HS-5 (cell line): ENCODE measurements around the gene SPINK9.
"Not testable (repeated sequence)": the region's sequence is repeated elsewhere in the genome, so short reads cannot be mapped to it uniquely, and the experiment has no call there.

Source experiments
- DNase-seq: peaks from one replicate; pipeline ENCODE4 v3.0.0-alpha.2; 2012; ENCODE audit warnings: low read depth

Gene SPINK9, protein sequence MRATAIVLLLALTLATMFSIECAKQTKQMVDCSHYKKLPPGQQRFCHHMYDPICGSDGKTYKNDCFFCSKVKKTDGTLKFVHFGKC

DNA sequence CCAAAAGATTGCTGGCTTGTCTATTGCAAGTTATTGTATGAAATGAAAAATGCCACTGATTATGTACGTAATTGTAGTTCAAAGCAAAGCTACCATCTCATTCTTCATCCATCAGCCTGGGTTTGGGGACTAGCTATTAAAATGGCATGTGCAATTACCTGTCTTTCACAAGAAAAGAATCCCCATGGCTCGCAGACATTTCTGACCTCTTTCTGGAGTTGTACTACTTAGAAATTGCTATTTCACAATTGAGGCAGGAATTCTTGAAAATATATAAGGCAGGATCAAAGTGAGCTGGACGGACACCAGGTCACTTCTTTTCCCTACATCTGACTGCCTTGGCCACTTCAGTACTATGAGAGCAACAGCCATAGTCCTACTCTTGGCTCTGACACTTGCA is at the start of gene SPINK9:
Gene SPINK9, plus strand, starts transcription at position 301 of the 400 bp plus-strand sequence. Its CDS starts 55 bp downstream, at position 356.
- DNase-seq = no peak

DNA sequence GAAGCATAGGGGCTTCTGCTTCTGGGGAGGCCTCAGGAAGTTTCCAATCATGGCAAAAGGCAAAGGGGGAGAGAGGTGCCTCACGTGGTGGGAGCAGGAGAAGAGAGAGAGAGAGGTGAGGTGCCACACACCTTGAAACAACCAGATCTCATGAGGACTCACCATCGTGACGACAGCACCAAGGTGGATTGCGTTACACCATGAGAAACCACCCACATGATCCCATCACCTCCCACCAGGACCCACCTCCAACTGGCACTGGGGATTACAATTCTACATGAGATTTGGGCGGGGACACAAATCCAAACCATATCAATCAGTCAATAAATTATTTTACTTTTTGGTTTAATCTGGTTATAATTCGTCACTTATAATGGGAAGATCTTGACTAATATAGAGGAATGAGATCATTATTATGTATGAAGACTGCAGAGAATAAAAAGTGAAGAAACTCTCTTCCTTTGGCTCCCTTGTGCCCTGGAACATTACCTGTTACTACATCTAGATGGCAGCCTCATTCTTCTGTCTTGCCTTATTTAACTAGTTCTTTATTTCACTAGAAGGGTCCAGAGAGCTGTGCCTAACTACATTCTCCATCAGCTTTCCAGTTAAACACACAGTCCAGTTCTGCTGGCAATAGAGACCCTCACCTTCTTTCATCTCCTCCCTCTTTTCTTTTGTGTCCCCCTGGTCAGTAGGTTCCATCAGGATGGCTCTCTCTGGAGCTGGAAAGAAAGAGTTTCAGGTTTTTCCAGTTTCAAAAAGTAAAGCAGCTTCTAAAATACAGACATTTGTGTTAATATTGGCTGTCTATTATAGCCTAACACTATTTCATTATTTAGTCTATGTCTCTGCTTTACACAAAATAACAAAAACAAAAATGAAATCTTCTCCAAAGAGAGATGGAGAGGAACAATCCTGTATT is 44.8 kb upstream of the SPINK9 start:
- no peak for DNase-seq

DNA sequence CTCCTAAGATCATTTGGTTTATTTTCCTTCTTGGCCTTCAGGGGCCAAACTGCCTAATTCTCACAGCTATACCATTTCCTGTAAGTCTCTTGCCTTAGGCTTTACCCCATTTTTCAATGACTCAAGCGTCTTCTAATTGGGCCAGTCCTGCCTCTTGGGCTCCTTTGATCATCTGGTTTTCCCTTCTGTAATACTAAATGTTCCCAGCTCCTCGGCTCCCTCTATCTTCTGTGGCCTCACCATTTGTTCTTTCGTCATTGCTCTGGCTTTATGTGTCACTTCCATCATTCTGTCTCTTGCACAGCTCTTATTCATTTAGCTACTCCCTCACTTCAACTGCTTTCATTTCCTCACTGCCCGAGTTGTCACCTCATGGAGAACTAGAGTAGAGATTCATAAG is 37.6 kb upstream of the SPINK9 start:
- DNase-seq = no peak

DNA sequence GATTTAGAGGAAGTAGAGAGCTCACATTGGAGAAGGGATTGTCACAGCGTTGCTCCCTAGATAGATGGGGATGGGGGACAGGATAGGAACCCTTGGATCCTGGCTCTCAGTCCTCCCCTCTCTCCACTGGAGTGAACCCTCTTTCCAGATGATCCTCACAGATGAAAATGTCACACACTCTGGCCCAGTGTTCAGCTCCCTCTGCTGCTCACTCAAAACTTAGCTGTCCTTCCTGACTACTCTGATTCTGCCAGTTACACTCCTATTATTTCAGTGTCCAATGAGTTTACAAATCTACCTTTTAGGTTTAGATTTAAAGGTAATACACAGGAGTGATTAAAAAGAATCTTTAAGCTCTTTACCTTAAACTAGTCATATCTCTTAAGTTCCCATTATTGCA is 28.9 kb upstream of the SPINK9 start:
- no peak for DNase-seq

DNA sequence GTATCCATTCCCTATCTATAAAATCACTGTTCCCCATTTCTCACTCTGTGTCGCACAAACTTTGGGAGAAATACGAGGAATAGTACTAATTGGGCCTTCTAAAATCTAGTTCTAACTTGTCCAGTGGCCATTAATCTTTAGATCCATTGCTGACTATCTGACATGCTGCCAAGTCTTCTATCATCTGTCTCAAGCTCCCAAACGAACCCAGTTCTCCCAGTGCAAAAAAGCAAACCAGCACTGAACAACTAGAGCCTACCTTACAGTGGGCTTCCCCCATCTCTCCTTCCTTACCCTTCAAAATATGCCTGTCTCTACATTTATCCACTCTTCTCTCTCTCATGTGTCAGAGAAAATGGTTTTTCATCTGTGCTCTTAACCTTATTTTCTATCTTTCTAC is 26.3 kb upstream of the SPINK9 start:
- no peak for DNase-seq

DNA sequence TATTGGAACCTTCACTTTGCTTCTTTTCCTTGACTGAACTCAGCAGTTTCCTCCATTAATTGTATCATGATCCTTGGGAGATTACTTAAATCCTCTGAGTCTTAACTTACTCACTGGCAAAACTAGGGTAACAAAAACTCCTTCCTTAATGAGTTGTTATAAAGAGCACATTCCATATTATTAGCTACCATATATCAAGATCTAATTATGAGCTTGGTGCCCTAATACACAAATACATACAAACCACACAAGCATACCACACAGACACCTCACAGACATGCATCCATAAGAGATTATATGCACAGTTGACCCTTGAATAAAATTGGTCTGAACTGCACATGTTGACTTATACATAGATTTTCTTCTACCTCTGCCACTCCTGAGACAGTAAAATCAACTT is 25.6 kb upstream of the SPINK9 start:
- DNase-seq = no peak

DNA sequence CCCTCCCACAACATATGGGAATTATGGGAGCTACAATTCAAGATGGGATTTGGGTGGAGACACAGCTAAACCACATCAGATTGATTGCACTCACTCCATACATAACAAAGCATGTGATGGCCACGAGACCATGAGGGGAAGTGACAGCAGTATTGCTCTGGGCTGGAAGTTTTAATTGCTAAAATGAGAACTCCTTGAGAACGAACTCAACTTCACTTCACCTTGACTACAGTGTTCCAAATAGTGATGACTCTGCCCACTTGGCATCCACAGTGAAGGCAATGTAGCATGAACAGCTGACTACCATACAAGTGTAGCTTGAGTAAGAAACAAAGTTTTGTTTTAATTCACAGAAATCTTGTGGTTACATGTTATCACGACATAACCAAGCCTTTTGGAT is 23.9 kb upstream of the SPINK9 start:
- no peak for DNase-seq

DNA sequence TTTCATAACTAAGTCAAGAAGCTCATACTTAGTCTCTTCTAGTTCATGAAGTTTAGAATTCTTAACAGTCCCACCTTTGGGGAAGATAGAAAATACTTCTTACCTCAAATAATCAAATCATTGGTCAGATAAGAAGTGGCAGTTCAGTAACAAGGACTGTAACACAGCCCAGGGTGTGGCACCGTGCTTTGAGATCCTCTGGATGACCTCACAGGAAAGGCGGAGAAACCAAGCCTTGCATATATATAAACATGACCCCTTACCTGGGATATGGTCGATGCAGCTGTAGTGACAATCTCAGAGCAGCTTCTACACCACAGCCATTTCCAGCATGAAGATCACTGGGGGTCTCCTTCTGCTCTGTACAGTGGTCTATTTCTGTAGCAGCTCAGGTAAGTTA is 23.2 kb upstream of the SPINK9 start, which contains the start of gene SPINK7:
Gene SPINK7, plus strand, starts transcription at position 271 of the 400 bp plus-strand sequence. Its CDS starts 61 bp downstream, at position 332.
- no peak for DNase-seq

DNA sequence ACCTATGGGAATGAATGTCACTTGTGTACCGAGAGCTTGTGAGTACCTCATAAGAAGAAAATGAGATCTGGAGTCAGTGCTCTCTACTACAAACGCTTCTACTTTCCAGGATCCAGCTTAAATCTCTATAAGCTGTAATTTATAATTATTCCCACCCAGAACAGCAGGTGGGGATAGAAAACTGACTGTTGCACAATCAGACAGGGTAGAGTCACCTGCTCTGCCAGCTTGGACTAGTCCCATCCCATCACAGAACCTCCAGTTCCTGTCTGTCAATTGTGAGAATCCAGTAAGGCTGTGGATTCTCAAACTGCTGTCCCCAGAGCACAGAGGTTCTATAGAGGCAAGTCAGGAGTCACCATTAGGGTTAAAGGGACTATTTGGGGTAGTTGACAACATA is 21.2 kb upstream of the SPINK9 start:
- no peak for DNase-seq

DNA sequence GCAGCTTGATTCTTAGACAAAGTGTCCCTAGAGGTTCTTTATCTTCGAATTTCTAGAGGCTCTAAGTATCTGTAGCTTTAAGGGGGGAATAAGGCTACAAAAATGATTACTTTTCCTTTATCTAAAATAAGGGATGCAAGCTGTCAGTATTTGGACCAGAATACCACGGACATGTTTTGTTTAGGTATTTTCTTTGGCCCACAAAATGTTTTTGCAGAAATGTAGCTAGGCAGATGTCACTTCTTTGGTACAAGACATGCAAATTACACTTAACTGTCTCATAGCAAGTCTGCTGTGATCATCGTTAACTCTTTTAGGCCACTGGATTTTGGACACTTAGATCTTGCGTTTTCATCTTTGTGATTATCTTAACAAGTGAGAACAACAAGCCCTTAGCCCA is 20.6 kb upstream of the SPINK9 start:
- DNase-seq = no peak

DNA sequence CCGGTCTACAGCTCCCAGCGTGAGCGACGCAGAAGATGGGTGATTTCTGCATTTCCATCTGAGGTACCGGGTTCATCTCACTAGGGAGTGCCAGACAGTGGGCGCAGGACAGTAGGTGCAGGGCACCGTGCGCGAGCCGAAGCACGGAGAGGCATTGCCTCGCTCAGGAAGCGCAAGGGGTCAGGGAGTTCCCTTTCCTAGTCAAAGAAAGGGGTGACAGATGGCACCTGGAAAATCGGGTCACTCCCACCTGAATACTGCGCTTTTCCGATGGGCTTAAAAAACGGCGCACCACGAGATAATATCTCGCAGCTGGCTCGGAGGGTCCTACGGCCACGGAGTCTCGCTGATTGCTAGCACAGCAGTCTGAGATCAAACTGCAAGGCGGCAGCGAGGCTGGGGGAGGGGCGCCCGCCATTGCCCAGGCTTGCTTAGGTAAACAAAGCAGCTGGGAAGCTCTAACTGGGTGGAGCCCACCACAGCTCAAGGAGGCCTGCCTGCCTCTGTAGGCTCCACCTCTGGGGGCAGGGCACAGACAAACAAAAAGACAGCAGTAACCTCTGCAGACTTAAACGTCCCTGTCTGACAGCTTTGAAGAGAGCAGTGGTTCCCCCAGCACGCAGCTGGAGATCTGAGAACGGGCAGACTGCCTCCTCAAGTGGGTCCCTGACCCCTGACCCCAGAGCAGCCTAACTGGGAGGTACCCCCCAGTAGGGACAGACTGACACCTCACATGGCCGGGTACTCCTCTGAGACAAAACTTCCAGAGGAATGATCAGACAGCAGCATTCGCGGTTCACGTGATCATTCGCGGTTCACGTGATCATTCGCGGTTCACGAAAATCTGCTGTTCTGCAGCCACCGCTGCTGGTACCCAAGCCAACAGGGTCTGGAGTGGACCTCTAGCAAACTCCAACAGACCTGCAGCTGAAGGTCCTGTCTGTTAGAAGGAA is 15.1 kb upstream of the SPINK9 start:
- DNase-seq = not testable (repeated sequence)

DNA sequence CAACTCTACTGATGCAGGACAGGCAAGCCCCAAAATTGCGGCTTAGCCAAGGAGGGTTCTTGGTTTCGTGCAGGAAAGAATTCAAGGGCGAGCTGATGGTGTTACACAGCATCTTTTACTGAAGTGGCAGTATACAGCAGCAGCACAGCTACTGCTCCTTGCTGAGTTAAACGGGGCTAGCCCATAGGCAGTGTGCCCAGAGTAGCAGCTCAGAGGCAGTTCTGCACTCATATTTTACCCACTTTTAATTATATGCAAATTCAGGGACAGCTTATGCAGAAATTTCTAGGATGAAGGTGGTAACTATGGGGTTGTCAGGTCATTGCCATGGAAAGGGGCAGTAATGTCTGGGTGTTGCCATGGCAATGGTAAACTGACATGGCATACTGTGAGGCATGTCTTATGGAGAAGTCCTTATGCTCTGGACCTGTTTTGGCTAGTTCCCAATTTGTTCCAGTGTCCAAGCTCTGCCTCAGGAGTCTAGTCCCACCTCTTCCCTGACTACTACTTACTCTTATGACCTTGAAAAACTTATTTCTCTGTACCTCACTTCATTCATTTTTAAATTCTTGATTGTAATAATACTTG is 2.0 kb upstream of the SPINK9 start:
- no peak for DNase-seq

DNA sequence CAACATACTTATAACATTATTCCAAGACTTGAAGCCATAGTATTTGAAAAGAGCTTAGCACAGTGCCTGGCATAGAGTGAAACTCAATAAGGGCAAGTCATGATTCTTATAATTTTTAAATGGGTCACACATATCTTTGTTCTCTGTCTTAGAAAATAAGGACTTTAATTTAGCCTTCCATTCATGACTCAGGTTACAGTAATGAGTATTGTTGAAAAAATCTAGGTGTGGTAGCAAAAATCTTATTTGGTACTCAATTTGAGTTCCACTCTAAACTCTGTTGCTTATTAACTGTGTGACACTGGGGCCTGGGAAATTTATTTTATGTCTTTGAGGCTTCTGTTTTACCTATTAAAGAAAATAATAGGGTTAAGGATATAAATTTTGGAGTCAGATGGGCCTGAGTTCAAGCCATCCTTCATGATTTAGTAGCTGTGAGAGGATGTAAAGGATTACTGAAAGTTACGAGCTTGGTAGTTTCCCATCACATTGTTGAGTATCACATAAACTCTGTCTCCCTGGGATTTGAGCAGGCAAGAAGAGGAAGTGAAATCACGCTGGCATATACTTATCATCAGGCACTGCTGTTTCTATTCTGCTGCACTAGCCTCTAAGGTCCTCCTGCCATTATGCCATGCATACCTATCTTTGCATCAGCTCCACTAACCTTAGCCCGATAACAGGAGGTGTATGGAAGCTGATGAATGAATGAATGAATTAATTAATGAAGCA is 1.5 kb downstream of the SPINK9 start:
- DNase-seq = no peak

DNA sequence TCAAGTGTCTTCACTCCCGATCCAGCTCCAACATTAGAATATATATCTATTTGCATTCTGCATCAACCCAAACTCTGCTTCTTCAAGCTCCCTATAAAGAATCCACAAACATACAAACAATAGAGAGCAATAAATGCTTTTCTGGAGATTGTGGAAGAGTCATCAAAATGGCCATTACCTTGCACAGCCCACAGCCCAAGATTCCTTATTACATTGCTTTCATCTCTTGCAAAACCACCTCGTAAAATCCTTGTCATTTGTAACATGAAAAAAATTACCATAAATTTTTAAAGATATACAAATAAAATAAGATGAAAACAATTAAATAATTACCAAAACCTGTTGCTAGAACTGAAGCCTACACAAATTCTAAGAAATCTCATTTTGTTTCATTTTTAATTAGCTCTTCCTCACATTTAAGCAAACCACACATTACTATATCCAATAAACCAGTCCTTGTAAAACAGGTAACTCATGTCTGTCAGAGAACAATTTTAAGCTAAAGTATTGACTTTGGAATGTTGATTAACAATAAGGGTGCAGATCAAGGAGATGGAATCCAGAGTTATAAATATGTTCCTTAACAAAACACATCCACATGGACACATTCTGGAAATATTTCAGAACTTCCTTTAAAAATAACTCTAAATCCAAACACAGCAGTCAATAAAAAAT is 7.1 kb downstream of the SPINK9 start:
- DNase-seq = no peak

DNA sequence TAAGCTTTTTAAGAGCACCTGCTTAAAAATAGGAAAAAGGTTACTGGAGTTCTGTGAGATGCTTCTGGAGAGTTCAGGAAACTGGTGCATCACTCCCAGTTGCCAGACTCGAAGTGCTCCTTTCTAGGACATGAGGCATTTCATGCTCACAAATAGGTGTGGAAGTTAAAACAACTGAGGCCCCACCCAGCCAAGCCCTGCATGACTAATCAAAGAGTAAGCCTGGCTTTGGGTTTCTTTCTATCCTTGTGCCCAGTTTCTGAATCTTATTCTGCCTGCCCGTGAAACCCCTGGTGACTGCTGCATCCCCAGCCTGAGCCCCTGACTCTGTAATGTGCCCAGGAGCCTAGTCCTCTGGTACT is 7.7 kb downstream of the SPINK9 start:
- DNase-seq = no peak

DNA sequence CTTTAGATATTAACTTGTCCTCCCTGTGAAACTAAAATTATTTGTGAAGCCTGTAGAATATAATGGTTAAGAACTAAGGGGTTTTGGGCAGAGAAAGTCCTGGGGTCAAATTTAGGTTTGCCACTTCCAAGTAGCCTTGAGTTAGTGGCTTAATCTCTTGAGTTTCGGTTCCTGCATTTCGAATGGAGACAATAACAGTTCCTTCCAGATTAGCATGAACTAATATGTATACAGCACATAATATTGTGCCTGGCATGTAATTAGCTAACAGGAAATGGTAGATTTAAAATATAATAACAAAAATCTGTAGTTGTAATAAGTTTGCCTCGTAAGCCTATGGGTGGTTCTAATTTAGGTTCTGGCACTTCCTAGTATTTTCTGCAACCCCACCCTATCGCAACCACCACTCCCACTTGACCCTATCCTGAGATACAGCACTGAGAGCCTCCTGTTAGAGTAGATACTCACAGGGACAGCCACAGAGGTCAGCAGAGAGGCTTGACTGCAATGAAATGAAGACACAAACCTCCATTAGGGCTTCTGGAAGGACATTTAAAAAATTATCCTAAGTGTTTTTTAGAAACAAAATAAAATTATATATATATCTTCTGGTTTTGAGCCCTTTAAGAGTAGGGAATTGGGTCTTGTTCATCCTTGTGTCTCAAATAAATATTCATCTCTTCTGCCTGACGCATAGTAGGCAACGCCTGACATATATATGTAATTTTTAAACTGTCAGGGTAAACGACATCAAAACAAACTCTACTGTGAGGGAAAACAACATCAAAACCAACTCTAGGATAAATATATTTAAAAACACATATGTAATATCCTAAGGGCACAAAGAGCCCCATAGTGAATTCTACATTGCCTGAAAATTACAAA is 8.5 kb downstream of the SPINK9 start:
- DNase-seq = no peak

DNA sequence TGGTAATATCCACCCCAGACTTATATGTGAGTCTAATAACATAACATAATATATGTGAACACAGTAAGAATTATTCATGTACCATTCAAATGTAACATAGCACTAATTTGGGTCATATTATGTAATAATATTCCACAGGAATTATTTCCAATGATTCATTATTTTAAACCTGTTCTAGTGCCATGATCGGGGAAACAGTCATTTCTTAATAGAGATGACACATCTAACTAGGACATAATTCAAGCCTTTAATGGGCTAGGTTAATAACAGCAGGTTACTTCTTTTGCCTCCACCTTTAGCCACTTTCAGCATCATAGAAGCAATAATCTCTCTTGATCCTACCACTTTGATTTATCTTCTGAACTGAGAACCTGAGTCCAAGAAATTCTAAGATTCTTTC is 12.3 kb downstream of the SPINK9 start:
- no peak for DNase-seq

DNA sequence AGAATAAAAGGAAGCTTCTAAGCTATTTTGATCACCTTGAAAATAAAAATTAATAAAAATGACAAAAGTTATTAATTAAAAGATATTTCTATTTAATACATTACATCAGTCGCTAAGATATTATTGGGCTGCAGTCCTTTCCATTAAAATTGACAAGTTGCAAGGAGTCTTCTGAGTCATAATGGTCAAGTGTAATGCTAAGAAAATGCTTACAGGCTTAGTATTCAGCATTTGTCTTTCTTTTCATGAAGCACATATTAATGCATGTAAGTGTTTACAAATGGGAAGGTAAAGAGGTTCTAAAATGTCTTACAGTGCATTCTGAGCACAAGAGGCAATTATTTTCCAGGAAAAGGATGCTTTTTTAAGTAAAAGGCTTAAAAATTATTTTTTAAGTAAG is 17.3 kb downstream of the SPINK9 start:
- no peak for DNase-seq

DNA sequence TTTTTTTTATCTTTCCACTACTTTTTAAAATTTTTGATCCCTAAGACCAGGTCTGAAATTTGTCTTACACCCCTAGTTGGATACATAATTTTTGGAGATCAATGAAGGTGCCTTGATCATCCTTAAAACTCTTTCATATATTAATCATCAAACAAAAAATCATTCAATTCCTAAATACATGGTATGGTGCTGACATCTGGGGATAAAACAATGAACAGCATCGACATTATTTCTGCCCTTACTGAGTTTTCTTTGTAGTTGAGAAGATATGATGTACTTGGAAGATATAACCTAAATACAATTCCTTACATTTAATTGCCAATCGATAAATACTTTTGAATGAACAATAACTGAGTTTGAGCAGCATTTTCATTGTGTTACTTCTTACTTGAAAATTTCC is 18.3 kb downstream of the SPINK9 start:
- no peak for DNase-seq

DNA sequence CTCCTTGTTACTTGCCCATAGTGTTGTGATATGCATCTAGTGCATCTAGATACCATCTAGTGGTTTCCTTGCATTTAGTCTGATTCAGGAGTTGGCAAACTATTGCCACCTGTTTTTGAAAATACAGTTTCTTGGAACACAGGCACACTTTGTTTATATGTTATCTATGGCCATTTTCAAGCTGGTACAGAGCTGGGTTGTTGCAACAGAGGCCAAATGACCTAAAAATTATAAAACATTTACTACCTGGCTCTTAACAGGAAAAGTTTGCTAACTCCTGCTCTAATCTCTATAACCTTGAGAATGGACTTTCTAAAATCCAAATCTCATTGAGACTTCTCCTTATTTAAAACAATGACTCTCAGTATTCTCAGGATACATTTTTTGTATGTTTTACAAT is 29.0 kb downstream of the SPINK9 start:
- no peak for DNase-seq
